ENCODE data around the gene RAB7A.
"Not testable (repeated sequence)": the region's sequence is repeated elsewhere in the genome, so short reads cannot be mapped to it uniquely, and the experiment has no call there.

GRCh38 chr3:128773189-128773588, 47.2 kb downstream of the RAB7A start:
- TF ChIP-seq CTCF (IDR thresholded peaks at IDR 0.05; ENCODE audit: insufficient read depth, low read length); POLR2AphosphoS5 (IDR thresholded peaks at IDR 0.05; ENCODE audit: low read depth); REST (IDR thresholded peaks at IDR 0.05; ENCODE audit: insufficient replicate concordance, low read depth): not testable (repeated sequence)
